ENCODE data around the gene FGB. TPM values are rescaled to one million over a fixed set of nuclear protein-coding genes. Genes with fewer than 3 reads are reported as not detected.

The FGB gene
- total and polyA plus RNA-seq, 9 of the 15 experiments (the other 6 are each of a cell fraction or from before 2014, with no cell fraction given), result 0.07 to 1.9 (median 0.13) TPM; not detected in 6

- ChIA-PET CTCF (ENCODE audit: low intra/inter-chr PET ratio) (interaction anchor here (0.6 to 1.7 kb wide), 5 partner anchors 59 to 64 kb away, joined by 3 to 10 read pairs (median 4); no protein-coding TSS in a partner anchor), POLR2A (interaction anchor here (1.0 to 1.4 kb wide), 2 partner anchors 9 to 114 kb away, joined by 4 to 5 read pairs; no protein-coding TSS in a partner anchor)
- DNase-seq (ENCODE audit: extremely low read depth in 1 of 4, low spot score in 3 of 4) (peak; percentile 48 to 73 (median 50)), ATAC-seq (peak; percentile 99), FAIRE-seq (peak; percentile 90)
- in situ Hi-C loops (cut with MboI), result no loop called here
- H4K20me1 ChIP-seq (replicated peaks; ENCODE audit: control insufficient read depth, insufficient read depth, low read length), result no peaks in the 10 kb centered on the region
- H3K4me2 ChIP-seq (ENCODE audit: insufficient read depth, low read length), result no peak overlapping the region; the same call in 1 of the 2 replicates
- no peaks in the 10 kb centered on the region for H3K9me3 ChIP-seq (replicated peaks; ENCODE audit: control insufficient read depth, insufficient read depth, low read depth, low read length)
- no peaks in the 10 kb centered on the region for H3K79me2 ChIP-seq (ENCODE audit: control insufficient read depth, insufficient read depth, low read length)
- intact Hi-C loops (cut with micrococcal nuclease), result loop anchor here (1.0 to 10.0 kb wide), 4 partner anchors 59 to 1395 kb away; partner anchors contain the start of gene CTSO
- peak overlapping the region; percentile 27; the same call in 1 of the 2 replicates for H2AFZ ChIP-seq (ENCODE audit: low read depth, low read length)
- H3K4me1 ChIP-seq (replicated peaks in 1 of 2; ENCODE audit: control insufficient read depth in 2 of 2, insufficient read depth in 2 of 2, low read length in 2 of 2), result peaks cover 0 to 4% of the 10 kb centered on the region in 2 experiments; a peak in 1 of 5 replicates
- no peak overlapping the region for H3K4me3 ChIP-seq
- H3K9me1 ChIP-seq (ENCODE audit: control insufficient read depth, insufficient read depth, low read length), result no peaks in the 10 kb centered on the region
- no peaks in the 10 kb centered on the region for H3K36me3 ChIP-seq (ENCODE audit: control insufficient read depth, insufficient read depth, low read length)
- WGBS (ENCODE audit: insufficient coverage, low coverage, missing lambda C conversion rate), result 20% methylated on average over 9 of the region's 9 CpGs
- no peak overlapping the region for H3K9ac ChIP-seq (ENCODE audit: insufficient read depth in 1 of 2, low read depth in 2 of 2, low read length in 2 of 2)
- H3K27ac ChIP-seq (ENCODE audit: extremely low read depth, low read depth, low read length), result no peak overlapping the region
- BruUV-seq (replicated peaks), result no TSS peak
- no peaks in the 10 kb centered on the region; a peak in 1 of 5 replicates for H3K27me3 ChIP-seq (ENCODE audit: control insufficient read depth in 2 of 2, insufficient read depth in 2 of 2, low read length in 2 of 2)
- TF ChIP-seq NFIC (IDR thresholded peaks at IDR 0.05), result peak; percentile 75
- no peak for TF ChIP-seq STAT6 (CRISPR knock-in tag; IDR thresholded peaks at IDR 0.05)
- no peak for TF ChIP-seq ETV5 (CRISPR knock-in tag; IDR thresholded peaks at IDR 0.05; ENCODE audit: low read depth)
- no peak for TF ChIP-seq RBBP5 (IDR thresholded peaks at IDR 0.05; ENCODE audit: borderline replicate concordance, insufficient read depth, low read length, poor library complexity, severe bottlenecking)
- TF ChIP-seq ZNF277 (CRISPR knock-in tag; IDR thresholded peaks at IDR 0.05; ENCODE audit: borderline replicate concordance), result no peak
- no peak for TF ChIP-seq ZNF785 (CRISPR knock-in tag; IDR thresholded peaks at IDR 0.05)
- no peak for TF ChIP-seq ZNF717 (CRISPR knock-in tag; IDR thresholded peaks at IDR 0.05)
- TF ChIP-seq ZNF143 (CRISPR knock-in tag; IDR thresholded peaks at IDR 0.05), result no peak
- no peak; the same call in 1 of the 2 replicates for TF ChIP-seq CTBP1 (IDR thresholded peaks at IDR 0.05; ENCODE audit: borderline replicate concordance)
- no peak for TF ChIP-seq DMBX1 (CRISPR knock-in tag; IDR thresholded peaks at IDR 0.05; ENCODE audit: borderline replicate concordance)
- TF ChIP-seq HNRNPK (IDR thresholded peaks at IDR 0.05; ENCODE audit: low read depth, low read length, poor library complexity, severe bottlenecking), result no peak
- no peak for TF ChIP-seq ZNF232 (CRISPR knock-in tag; IDR thresholded peaks at IDR 0.05)
- no peak for TF ChIP-seq ZNF311 (CRISPR knock-in tag; IDR thresholded peaks at IDR 0.05)
- no peak for TF ChIP-seq EP300 (IDR thresholded peaks at IDR 0.05; ENCODE audit: low read length)
- TF ChIP-seq MAZ (CRISPR knock-in tag; conservative IDR thresholded peaks at IDR 0.05 in 1 of 2, IDR thresholded peaks at IDR 0.05 in 1 of 2), result no peak
- no peak for TF ChIP-seq NCOA1 (IDR thresholded peaks at IDR 0.05; ENCODE audit: low read depth)
- TF ChIP-seq SRSF7 (optimal IDR thresholded peaks at IDR 0.05; ENCODE audit: low read depth, low read length), result no peak
- TF ChIP-seq SIN3B (IDR thresholded peaks at IDR 0.05; ENCODE audit: low read depth), result no peak
These were observed 3.1 kb upstream of the FGB start for GRCh38 chr4:154559494-154560418.

Measured in K562 (cell line).